Measurements from ENCODE around the gene ECI1. TPM values are rescaled to one million over a fixed set of nuclear protein-coding genes. Genes with fewer than 3 reads are reported as not detected.
A peak's percentile ranks its signal among the peaks of the same experiment; 100 is the strongest.
"Not testable (repeated sequence)": the region's sequence is repeated elsewhere in the genome, so short reads cannot be mapped to it uniquely, and the experiment has no call there.

The ECI1 gene
- total RNA-seq, 1 donor: 42.3 TPM

- Histone ChIP-seq H3K9me3 (ENCODE audit: low read depth, low read length) (no peaks in the 10 kb centered on the region), H3K36me3 (ENCODE audit: insufficient read depth, low read length) (peaks cover 37% of the 10 kb centered on the region), H3K27ac (ENCODE audit: low read depth, low read length) (no peak overlapping the region), H2AFZ (ENCODE audit: low read length) (no peak overlapping the region), H3K4me2 (ENCODE audit: insufficient read depth, low read length) (no peak overlapping the region), H4K20me1 (ENCODE audit: insufficient read depth, low read length) (peaks cover 8% of the 10 kb centered on the region), H3K79me2 (ENCODE audit: insufficient read depth, low read length) (peaks cover 5% of the 10 kb centered on the region), H3K4me1 (ENCODE audit: insufficient read depth, low read length) (no peaks in the 10 kb centered on the region), H3K27me3 (ENCODE audit: insufficient read depth, low read length) (no peaks in the 10 kb centered on the region), H3K4me3 (ENCODE audit: insufficient read depth, low read length) (no peak overlapping the region)
- DNase-seq (ENCODE audit: insufficient read length, low spot score, missing footprints): peak; percentile 85
- no peak for TF ChIP-seq CTCF (IDR thresholded peaks at IDR 0.05; ENCODE audit: extremely low read depth, low read depth, low read length)
Measured at GRCh38 chr16:2243781-2244180, 7.6 kb downstream of the ECI1 start.

- no peak overlapping the region for H3K4me2 ChIP-seq (ENCODE audit: insufficient read depth, low read length)
- H3K9me3 ChIP-seq (ENCODE audit: low read depth, low read length): no peaks in the 10 kb centered on the region
- H3K27me3 ChIP-seq (ENCODE audit: insufficient read depth, low read length): no peaks in the 10 kb centered on the region
- no peaks in the 10 kb centered on the region for H3K4me1 ChIP-seq (ENCODE audit: insufficient read depth, low read length)
- no peak for TF ChIP-seq CTCF (IDR thresholded peaks at IDR 0.05; ENCODE audit: extremely low read depth, low read depth, low read length)
- H2AFZ ChIP-seq (ENCODE audit: low read length): no peak overlapping the region
- peaks cover 8% of the 10 kb centered on the region for H4K20me1 ChIP-seq (ENCODE audit: insufficient read depth, low read length)
- DNase-seq (ENCODE audit: insufficient read length, low spot score, missing footprints): peak; percentile 71
- no peak overlapping the region for H3K4me3 ChIP-seq (ENCODE audit: insufficient read depth, low read length)
- peaks cover 37% of the 10 kb centered on the region for H3K36me3 ChIP-seq (ENCODE audit: insufficient read depth, low read length)
- no peak overlapping the region for H3K27ac ChIP-seq (ENCODE audit: low read depth, low read length)
- no peaks in the 10 kb centered on the region for H3K79me2 ChIP-seq (ENCODE audit: insufficient read depth, low read length)
Measured at GRCh38 chr16:2243031-2243528, 8.3 kb downstream of the ECI1 start.

GRCh38 chr16:2242598-2242997, 8.8 kb downstream of the ECI1 start:
- peaks cover 37% of the 10 kb centered on the region for H3K36me3 ChIP-seq (ENCODE audit: insufficient read depth, low read length)
- no peaks in the 10 kb centered on the region for H3K27me3 ChIP-seq (ENCODE audit: insufficient read depth, low read length)
- H3K27ac ChIP-seq (ENCODE audit: low read depth, low read length): no peak overlapping the region
- H2AFZ ChIP-seq (ENCODE audit: low read length): no peak overlapping the region
- DNase-seq (ENCODE audit: insufficient read length, low spot score, missing footprints): peak; percentile 86
- H3K79me2 ChIP-seq (ENCODE audit: insufficient read depth, low read length): no peaks in the 10 kb centered on the region
- H3K4me3 ChIP-seq (ENCODE audit: insufficient read depth, low read length): no peak overlapping the region
- no peaks in the 10 kb centered on the region for H3K9me3 ChIP-seq (ENCODE audit: low read depth, low read length)
- H3K4me1 ChIP-seq (ENCODE audit: insufficient read depth, low read length): no peaks in the 10 kb centered on the region
- no peak for TF ChIP-seq CTCF (IDR thresholded peaks at IDR 0.05; ENCODE audit: extremely low read depth, low read depth, low read length)
- H4K20me1 ChIP-seq (ENCODE audit: insufficient read depth, low read length): peaks cover 8% of the 10 kb centered on the region
- no peak overlapping the region for H3K4me2 ChIP-seq (ENCODE audit: insufficient read depth, low read length)

- peaks cover 13% of the 10 kb centered on the region for H3K27me3 ChIP-seq (ENCODE audit: insufficient read depth, low read length)
- H4K20me1 ChIP-seq (ENCODE audit: insufficient read depth, low read length): peaks cover 19% of the 10 kb centered on the region
- H2AFZ ChIP-seq (ENCODE audit: low read length); H3K27ac ChIP-seq (ENCODE audit: low read depth, low read length); H3K4me3 ChIP-seq (ENCODE audit: insufficient read depth, low read length); H3K9me3 ChIP-seq (ENCODE audit: low read depth, low read length); H3K4me2 ChIP-seq (ENCODE audit: insufficient read depth, low read length); H3K4me1 ChIP-seq (ENCODE audit: insufficient read depth, low read length); H3K79me2 ChIP-seq (ENCODE audit: insufficient read depth, low read length); DNase-seq (ENCODE audit: insufficient read length, low spot score, missing footprints): not testable (repeated sequence)
- peaks cover 28% of the 10 kb centered on the region for H3K36me3 ChIP-seq (ENCODE audit: insufficient read depth, low read length)
Measured at GRCh38 chr16:2240331-2240730, 11.1 kb downstream of the ECI1 start.
